Measurements from ENCODE around the gene DNAH6.

The DNAH6 gene

GRCh38 chr2:84792856-84793522 lies 276.7 kb downstream of the DNAH6 start:
- Mint-ChIP-seq H3K4me3 (no peak overlapping the region), H3K4me1 (peaks cover under 1% of the 10 kb centered on the region), H3K36me3 (ENCODE audit: low read depth) (no peaks in the 10 kb centered on the region), H3K27me3 (ENCODE audit: low read depth, poor library complexity) (peaks cover 8% of the 10 kb centered on the region), H3K9me3 (peaks cover 6% of the 10 kb centered on the region), H3K27ac (no peak overlapping the region)
- DNase-seq, result no peak
- TF ChIP-seq CTCF (IDR thresholded peaks at IDR 0.05), result no peak

- H3K27me3 Mint-ChIP-seq (ENCODE audit: low read depth, poor library complexity), result peaks cover 10% of the 10 kb centered on the region
- no peak for TF ChIP-seq CTCF (IDR thresholded peaks at IDR 0.05)
Measured at GRCh38 chr2:84793641-84794040, 277.3 kb downstream of the DNAH6 start.

GRCh38 chr2:84796798-84797197 lies 280.5 kb downstream of the DNAH6 start:
- Mint-ChIP-seq H3K4me3 (no peak overlapping the region), H3K4me1 (peaks cover 7% of the 10 kb centered on the region), H3K27me3 (ENCODE audit: low read depth, poor library complexity) (peaks cover 5% of the 10 kb centered on the region), H3K9me3 (peaks cover 6% of the 10 kb centered on the region), H3K27ac (no peak overlapping the region), H3K36me3 (ENCODE audit: low read depth) (no peaks in the 10 kb centered on the region)
- DNase-seq, result no peak
- no peak for TF ChIP-seq CTCF (IDR thresholded peaks at IDR 0.05)

More at GRCh38 chr2:84793641-84794040, 277.3 kb downstream of the DNAH6 start:
- H3K36me3 Mint-ChIP-seq (ENCODE audit: low read depth), result no peaks in the 10 kb centered on the region
- peaks cover 6% of the 10 kb centered on the region for H3K9me3 Mint-ChIP-seq
- no peak for DNase-seq
- H3K27ac Mint-ChIP-seq, result no peak overlapping the region
- no peak overlapping the region for H3K4me3 Mint-ChIP-seq
- peaks cover 7% of the 10 kb centered on the region for H3K4me1 Mint-ChIP-seq

- TF ChIP-seq CTCF (IDR thresholded peaks at IDR 0.05), result no peak
- Mint-ChIP-seq H3K27ac (no peak overlapping the region), H3K27me3 (ENCODE audit: low read depth, poor library complexity) (peaks cover 5% of the 10 kb centered on the region), H3K4me1 (peaks cover 7% of the 10 kb centered on the region), H3K4me3 (no peak overlapping the region), H3K9me3 (peaks cover 6% of the 10 kb centered on the region), H3K36me3 (ENCODE audit: low read depth) (no peaks in the 10 kb centered on the region)
- DNase-seq, result no peak
Measured at GRCh38 chr2:84797271-84797670, 281.0 kb downstream of the DNAH6 start.

GRCh38 chr2:84799772-84800171 lies 283.5 kb downstream of the DNAH6 start:
- Mint-ChIP-seq H3K27me3 (ENCODE audit: low read depth, poor library complexity) (peaks cover 5% of the 10 kb centered on the region), H3K4me1 (peaks cover 7% of the 10 kb centered on the region), H3K9me3 (no peaks in the 10 kb centered on the region), H3K4me3 (no peak overlapping the region), H3K27ac (no peak overlapping the region), H3K36me3 (ENCODE audit: low read depth) (no peaks in the 10 kb centered on the region)
- no peak for DNase-seq
- no peak for TF ChIP-seq CTCF (IDR thresholded peaks at IDR 0.05)

- Mint-ChIP-seq H3K4me3 (no peak overlapping the region), H3K36me3 (ENCODE audit: low read depth) (no peaks in the 10 kb centered on the region), H3K27me3 (ENCODE audit: low read depth, poor library complexity) (peaks cover 5% of the 10 kb centered on the region), H3K4me1 (peaks cover 7% of the 10 kb centered on the region), H3K27ac (no peak overlapping the region), H3K9me3 (no peaks in the 10 kb centered on the region)
- TF ChIP-seq CTCF (IDR thresholded peaks at IDR 0.05), result no peak
- no peak for DNase-seq
Measured at GRCh38 chr2:84800194-84800805, 284.0 kb downstream of the DNAH6 start.
